CD14-positive monocyte (primary cell): ENCODE results near the gene TSPAN5. TPM values are rescaled to one million over a fixed set of nuclear protein-coding genes. Genes with fewer than 3 reads are reported as not detected.

ENCODE experiments used
- DNase-seq, 3 donors: peaks; one replicate each; pipeline ENCODE4 v3.0.0-alpha.2; 2011 to 2022
- H2AFZ ChIP-seq: 2 replicates; pipeline ENCODE4 v1.6.0; 2012; ENCODE audit warnings: mild to moderate bottlenecking, low read depth, low read length, inconsistent platforms; ENCODE audit not compliant: insufficient read depth, poor library complexity, severe bottlenecking
- H3K27ac ChIP-seq, 2 donors: 1 replicate in 1 of 2; 2 replicates in 1 of 2; pipeline ENCODE4 v1.5.1; 2012 to 2013; ENCODE audit warnings: low read length in 2 of 2, control low read depth in 1 of 2, inconsistent platforms in 1 of 2, low read depth in 1 of 2, mild to moderate bottlenecking in 1 of 2
- H3K27me3 ChIP-seq, 2 donors: one replicate each; pipeline versions ENCODE4 v1.6.0 to v1.6.1; 2011 to 2013; ENCODE audit warnings: low read length in 2 of 2; ENCODE audit not compliant: control insufficient read depth in 2 of 2, insufficient read depth in 2 of 2
- H3K36me3 ChIP-seq, 2 donors: replicated peaks in 1 of 2; 1 replicate in 1 of 2; 2 replicates in 1 of 2; pipeline versions ENCODE4 v1.5.1 to v1.6.1; 2012 to 2013; ENCODE audit warnings: low read length in 2 of 2, control low read depth in 1 of 2, inconsistent platforms in 1 of 2, mild to moderate bottlenecking in 1 of 2; ENCODE audit not compliant: insufficient read depth in 2 of 2, control insufficient read depth in 1 of 2
- H3K4me1 ChIP-seq, 2 donors: 1 replicate in 1 of 2; 2 replicates in 1 of 2; pipeline versions ENCODE4 v1.5.1 to v1.6.1; 2012 to 2013; ENCODE audit warnings: low read length in 2 of 2, control low read depth in 1 of 2, inconsistent platforms in 1 of 2, mild to moderate bottlenecking in 1 of 2, moderate library complexity in 1 of 2; ENCODE audit not compliant: insufficient read depth in 2 of 2, control insufficient read depth in 1 of 2
- H3K4me2 ChIP-seq: replicated peaks from 2 replicates; pipeline ENCODE3; 2012; ENCODE audit warnings: low read length, moderate library complexity, mild to moderate bottlenecking; ENCODE audit not compliant: poor library complexity, severe bottlenecking; ENCODE audit errors: extremely low read depth
- H3K4me3 ChIP-seq, 3 experiments: fragments of 200-600 bp in 1 of 3; sonication (generic) in 1 of 3; replicated peaks in 1 of 3; 1 replicate in 2 of 3; 2 replicates in 1 of 3; pipeline ENCODE4 v1.5.1; 2011 to 2013; ENCODE audit warnings: low read length in 3 of 3, mild to moderate bottlenecking in 3 of 3, control low read depth in 2 of 3, low read depth in 2 of 3, inconsistent platforms in 1 of 3, moderate library complexity in 1 of 3
- H3K79me2 ChIP-seq: 2 replicates; pipeline ENCODE4 v1.6.0; 2012; ENCODE audit warnings: mild to moderate bottlenecking, control low read depth, inconsistent platforms, low read length, moderate library complexity; ENCODE audit not compliant: insufficient read depth
- H3K9ac ChIP-seq: 2 replicates; pipeline ENCODE4 v1.6.0; 2017; ENCODE audit warnings: low read length, mild to moderate bottlenecking; ENCODE audit not compliant: insufficient read depth, poor library complexity, severe bottlenecking
- H3K9me3 ChIP-seq, 2 donors: replicated peaks in 1 of 2; 1 replicate in 1 of 2; 2 replicates in 1 of 2; pipeline versions ENCODE4 v1.5.1 to v1.6.1; 2012 to 2013; ENCODE audit warnings: low read length in 2 of 2, control low read depth in 1 of 2; ENCODE audit not compliant: control insufficient read depth in 1 of 2, insufficient read depth in 1 of 2
- H4K20me1 ChIP-seq: 2 replicates; pipeline ENCODE4 v1.6.0; 2012; ENCODE audit warnings: mild to moderate bottlenecking, low read length, control low read depth, moderate library complexity; ENCODE audit not compliant: insufficient read depth
- H3K27ac Mint-ChIP-seq, 7 donors: one replicate each; pipeline ENCODE4 v1.8.0; 2020; ENCODE audit warnings: mild to moderate bottlenecking in 7 of 7, mixed read lengths in 7 of 7, moderate library complexity in 6 of 7, inconsistent platforms in 2 of 7
- H3K27me3 Mint-ChIP-seq, 3 donors: one replicate each; pipeline ENCODE4 v1.8.0; 2021 to 2022; ENCODE audit warnings: low read depth in 3 of 3, mild to moderate bottlenecking in 3 of 3, mixed read lengths in 3 of 3, moderate library complexity in 3 of 3, inconsistent platforms in 1 of 3
- H3K36me3 Mint-ChIP-seq, 2 donors: one replicate each; pipeline ENCODE4 v1.8.0; 2020; ENCODE audit warnings: mixed read lengths in 2 of 2, inconsistent platforms in 1 of 2, mild to moderate bottlenecking in 1 of 2
- H3K4me1 Mint-ChIP-seq: one replicate; pipeline ENCODE4 v1.8.0; 2020; ENCODE audit warnings: mild to moderate bottlenecking, mixed read lengths
- H3K4me3 Mint-ChIP-seq, 2 donors: one replicate each; pipeline ENCODE4 v1.8.0; 2020; ENCODE audit warnings: mild to moderate bottlenecking in 2 of 2, mixed read lengths in 2 of 2, moderate library complexity in 1 of 2
- H3K9me3 Mint-ChIP-seq, 7 donors: one replicate each; pipeline ENCODE4 v1.8.0; 2020 to 2022; ENCODE audit warnings: mixed read lengths in 7 of 7, mild to moderate bottlenecking in 6 of 7, moderate library complexity in 6 of 7, inconsistent platforms in 2 of 7
- WGBS: methylation state at CpG from one replicate; pipeline ENCODE4 v1.1.5; 2013; ENCODE audit warnings: missing lambda C conversion rate; ENCODE audit not compliant: insufficient coverage; 5-methylcytosine and 5-hydroxymethylcytosine counted together
- intact Hi-C, 2 donors: fragments of 100-400 bp; cut with micrococcal nuclease; formaldehyde crosslinking; loops; one replicate each; pipeline versions ENCODE4 v1.15.0 to v1.15.1; 2023
- polyA plus RNA-seq, 3 donors: library from polyadenylated mRNA; depleted of rRNA in 1 of 3; unstranded in 2 of 3; stranded (reverse) in 1 of 3; fragments of 300-500 nt in 2 of 3; fragments of >200 nt in 1 of 3; fragmentation: Illumina TruSeq in 2 of 3; gene quantifications; 1 replicate in 2 of 3; 2 replicates in 1 of 3; pipeline ENCODE4 v1.2.3, GENCODE V29; 2012 to 2021
- TF ChIP-seq, protein P1 (sequence below): fragments of 200-600 bp; IDR thresholded peaks from one replicate; pipeline ENCODE4 v1.8.0; 2022; ENCODE audit warnings: antibody characterized with exemption, mild to moderate bottlenecking

Gene TSPAN5
- polyA plus RNA-seq, 3 donors, result 0.09 to 1.1 (median 0.13) TPM

DNA sequence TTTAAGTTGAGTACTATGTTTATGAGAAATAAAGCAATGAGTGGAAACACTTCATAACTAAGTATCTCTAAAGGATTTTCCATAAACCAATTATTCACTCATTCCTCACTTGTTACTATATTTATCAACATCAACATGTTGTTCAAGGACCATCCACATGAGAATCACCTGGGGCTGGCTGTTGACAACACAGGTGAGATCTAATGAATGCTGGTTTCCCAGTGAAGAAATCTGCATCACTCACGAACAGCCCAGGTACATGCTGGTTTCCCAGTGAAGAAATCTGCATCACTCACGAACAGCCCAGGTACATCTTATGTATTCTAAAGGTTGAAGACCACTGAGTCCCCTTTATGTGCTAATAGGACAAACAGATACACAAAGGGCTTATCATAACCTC, 32.5 kb downstream of the TSPAN5 start:
- Mint-ChIP-seq H3K4me3 (no peak overlapping the region), H3K4me1 (no peaks in the 10 kb centered on the region), H3K36me3 (no peaks in the 10 kb centered on the region), H3K27me3 (peaks cover 0 to 3% (median 0%) of the 10 kb centered on the region in 3 donors), H3K9me3 (peaks cover 0 to 4% (median 0%) of the 10 kb centered on the region in 7 donors), H3K27ac (no peak overlapping the region)
- H3K9me3 ChIP-seq, result no peaks in the 10 kb centered on the region
- no peak overlapping the region for H3K4me3 ChIP-seq
- H3K4me1 ChIP-seq, result no peaks in the 10 kb centered on the region
- TF ChIP-seq, protein P1, sequence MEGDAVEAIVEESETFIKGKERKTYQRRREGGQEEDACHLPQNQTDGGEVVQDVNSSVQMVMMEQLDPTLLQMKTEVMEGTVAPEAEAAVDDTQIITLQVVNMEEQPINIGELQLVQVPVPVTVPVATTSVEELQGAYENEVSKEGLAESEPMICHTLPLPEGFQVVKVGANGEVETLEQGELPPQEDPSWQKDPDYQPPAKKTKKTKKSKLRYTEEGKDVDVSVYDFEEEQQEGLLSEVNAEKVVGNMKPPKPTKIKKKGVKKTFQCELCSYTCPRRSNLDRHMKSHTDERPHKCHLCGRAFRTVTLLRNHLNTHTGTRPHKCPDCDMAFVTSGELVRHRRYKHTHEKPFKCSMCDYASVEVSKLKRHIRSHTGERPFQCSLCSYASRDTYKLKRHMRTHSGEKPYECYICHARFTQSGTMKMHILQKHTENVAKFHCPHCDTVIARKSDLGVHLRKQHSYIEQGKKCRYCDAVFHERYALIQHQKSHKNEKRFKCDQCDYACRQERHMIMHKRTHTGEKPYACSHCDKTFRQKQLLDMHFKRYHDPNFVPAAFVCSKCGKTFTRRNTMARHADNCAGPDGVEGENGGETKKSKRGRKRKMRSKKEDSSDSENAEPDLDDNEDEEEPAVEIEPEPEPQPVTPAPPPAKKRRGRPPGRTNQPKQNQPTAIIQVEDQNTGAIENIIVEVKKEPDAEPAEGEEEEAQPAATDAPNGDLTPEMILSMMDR, result no peak
- no peaks in the 10 kb centered on the region for H4K20me1 ChIP-seq
- intact Hi-C loops, result no loop called here
- no peak for DNase-seq
- no peaks in the 10 kb centered on the region for H3K27me3 ChIP-seq
- no peak overlapping the region for H3K4me2 ChIP-seq
- WGBS, result 100% methylated on average over 1 of the region's 2 CpGs
- no peak overlapping the region for H3K27ac ChIP-seq
- H2AFZ ChIP-seq, result no peak overlapping the region
- H3K9ac ChIP-seq, result no peak overlapping the region
- H3K79me2 ChIP-seq, result no peaks in the 10 kb centered on the region
- no peaks in the 10 kb centered on the region for H3K36me3 ChIP-seq

DNA sequence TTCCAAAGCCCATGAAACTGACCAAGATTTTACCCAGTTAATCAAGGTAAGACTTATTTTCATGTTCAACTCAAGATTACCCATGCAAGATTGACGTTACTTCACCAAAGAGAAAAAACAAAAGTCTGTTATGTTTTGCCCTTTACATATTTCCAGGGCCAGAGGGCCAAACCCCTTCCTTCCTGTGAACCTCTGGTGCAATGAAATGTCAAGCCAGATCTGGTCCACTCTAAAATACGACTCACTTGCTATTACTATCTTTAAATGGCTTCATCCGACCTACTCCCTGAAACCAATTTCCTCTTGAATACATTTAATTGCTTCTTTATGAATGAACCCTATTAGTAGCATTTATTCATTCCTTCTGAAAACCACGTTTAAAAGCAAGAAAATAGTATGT, 33.0 kb downstream of the TSPAN5 start:
- H4K20me1 ChIP-seq, result no peaks in the 10 kb centered on the region
- Mint-ChIP-seq H3K9me3 (peaks cover 0 to 4% (median 0%) of the 10 kb centered on the region in 7 donors), H3K4me3 (no peak overlapping the region), H3K27me3 (peaks cover 0 to 3% (median 0%) of the 10 kb centered on the region in 3 donors), H3K4me1 (no peaks in the 10 kb centered on the region), H3K36me3 (no peaks in the 10 kb centered on the region), H3K27ac (no peak overlapping the region)
- no peak overlapping the region for H2AFZ ChIP-seq
- no peaks in the 10 kb centered on the region for H3K9me3 ChIP-seq
- no peaks in the 10 kb centered on the region for H3K4me1 ChIP-seq
- no peak overlapping the region for H3K27ac ChIP-seq
- TF ChIP-seq, protein P1, result no peak
- no peak overlapping the region for H3K4me2 ChIP-seq
- H3K36me3 ChIP-seq, result no peaks in the 10 kb centered on the region
- 0% methylated on average over 2 of the region's 4 CpGs for WGBS
- no peak overlapping the region for H3K9ac ChIP-seq
- no peak overlapping the region for H3K4me3 ChIP-seq
- no peak for DNase-seq
- H3K79me2 ChIP-seq, result no peaks in the 10 kb centered on the region
- intact Hi-C loops, result no loop called here
- no peaks in the 10 kb centered on the region for H3K27me3 ChIP-seq
